HEK293 (cell line): ENCODE results near the gene GMIP.

Source experiments
- CTCF ChIA-PET: fragments of 350-600 bp; formaldehyde crosslinking; extraction: SDS; loops from one replicate; lab custom pipeline; 2021; ENCODE audit warnings: antibody characterized with exemption; lab: Yijun Ruan, JAX
- POLR2A ChIA-PET: fragments of 300-600 bp; formaldehyde crosslinking; extraction: SDS; loops from one replicate; lab custom pipeline; 2020; ENCODE audit warnings: antibody characterized with exemption, inconsistent platforms; lab: Yijun Ruan, JAX
- H3K27ac ChIP-seq: fragments of 200-500 bp; sonication (Bioruptor generic); 2 replicates; pipeline ENCODE4 v1.5.1; 2014; ENCODE audit warnings: low read depth, low read length, control low read depth, inconsistent platforms; ENCODE audit errors: extremely low read depth
- H3K36me3 ChIP-seq, 2 experiments: fragments of 200-500 bp in 1 of 2; sonication (Bioruptor generic) in 1 of 2; 1 replicate in 1 of 2; 2 replicates in 1 of 2; pipeline ENCODE4 v1.5.1; 2014 to 2017; ENCODE audit warnings: inconsistent platforms in 2 of 2, low read length in 2 of 2; ENCODE audit not compliant: control insufficient read depth in 2 of 2, insufficient read depth in 1 of 2
- H3K4me1 ChIP-seq: fragments of 200-500 bp; sonication (Bioruptor generic); 2 replicates; pipeline ENCODE4 v1.5.1; 2014; ENCODE audit warnings: mild to moderate bottlenecking, low read length, inconsistent platforms; ENCODE audit not compliant: control insufficient read depth, insufficient read depth
- H3K4me3 ChIP-seq: 2 replicates; pipeline ENCODE4 v1.5.1; 2011; ENCODE audit warnings: low read depth, mild to moderate bottlenecking, control low read depth, low read length, moderate library complexity
- H3K9me3 ChIP-seq: fragments of 200-500 bp; sonication (Bioruptor generic); 2 replicates; pipeline ENCODE4 v1.5.1; 2014; ENCODE audit warnings: low read depth, low read length, inconsistent platforms; ENCODE audit not compliant: control insufficient read depth, insufficient read depth
- GLIS1 ChIP-seq: fragments of 450-650 bp; formaldehyde crosslinking; IDR thresholded peaks from 2 replicates; pipeline ENCODE4 v1.5.1; 2016; ENCODE audit warnings: missing biosample characterization, missing genetic modification characterization
- HOXA7 ChIP-seq: sonication (generic); formaldehyde crosslinking; IDR thresholded peaks from 2 replicates; pipeline ENCODE4 v1.8.1; 2022; ENCODE audit warnings: missing genetic modification reagents, borderline replicate concordance
- KLF9 ChIP-seq: fragments of 450-650 bp; formaldehyde crosslinking; IDR thresholded peaks from 2 replicates; pipeline ENCODE4 v1.5.1; 2016; ENCODE audit warnings: missing biosample characterization, missing genetic modification characterization, low read depth
- SP3 ChIP-seq: fragments of 450-650 bp; formaldehyde crosslinking; IDR thresholded peaks from 2 replicates; pipeline ENCODE4 v1.5.1; 2016; ENCODE audit warnings: missing biosample characterization, missing genetic modification characterization
- ZBTB20 ChIP-seq: fragments of 450-650 bp; formaldehyde crosslinking; IDR thresholded peaks from 2 replicates; pipeline ENCODE4 v1.5.1; 2016; ENCODE audit warnings: missing biosample characterization, missing genetic modification characterization
- ZFP69B ChIP-seq: fragments of 450-650 bp; formaldehyde crosslinking; IDR thresholded peaks from 2 replicates; pipeline ENCODE4 v1.5.1; 2016; ENCODE audit warnings: missing biosample characterization, missing genetic modification characterization
- ZNF112 ChIP-seq: fragments of 450-650 bp; formaldehyde crosslinking; IDR thresholded peaks from 2 replicates; pipeline ENCODE4 v1.5.0; 2017; ENCODE audit warnings: missing biosample characterization, missing genetic modification characterization
- ZNF157 ChIP-seq: fragments of 450-650 bp; formaldehyde crosslinking; IDR thresholded peaks from 2 replicates; pipeline ENCODE4 v1.5.1; 2016; ENCODE audit warnings: missing biosample characterization, missing genetic modification characterization
- ZNF214 ChIP-seq: fragments of 450-650 bp; formaldehyde crosslinking; IDR thresholded peaks from 2 replicates; pipeline ENCODE4 v1.5.1; 2017; ENCODE audit warnings: missing biosample characterization, mild to moderate bottlenecking, missing genetic modification characterization, borderline replicate concordance
- ZNF221 ChIP-seq: fragments of 450-650 bp; formaldehyde crosslinking; IDR thresholded peaks from 2 replicates; pipeline ENCODE4 v1.5.1; 2017; ENCODE audit warnings: missing biosample characterization, missing genetic modification characterization, borderline replicate concordance
- ZNF23 ChIP-seq: fragments of 450-650 bp; formaldehyde crosslinking; IDR thresholded peaks from 2 replicates; pipeline ENCODE4 v1.5.1; 2016; ENCODE audit warnings: missing biosample characterization, missing genetic modification characterization, borderline replicate concordance
- ZNF239 ChIP-seq: fragments of 450-650 bp; formaldehyde crosslinking; IDR thresholded peaks from 2 replicates; pipeline ENCODE4 v1.5.1; 2016; ENCODE audit warnings: missing biosample characterization, missing genetic modification characterization
- ZNF391 ChIP-seq: fragments of 450-650 bp; formaldehyde crosslinking; IDR thresholded peaks from 2 replicates; pipeline ENCODE4 v1.5.1; 2016; ENCODE audit warnings: low read depth, missing biosample characterization, missing genetic modification characterization, borderline replicate concordance
- ZNF423 ChIP-seq: fragments of 450-650 bp; formaldehyde crosslinking; IDR thresholded peaks from 2 replicates; pipeline ENCODE4 v1.5.1; 2016; ENCODE audit warnings: missing biosample characterization, missing genetic modification characterization
- ZSCAN30 ChIP-seq: fragments of 450-650 bp; IDR thresholded peaks from 2 replicates; pipeline ENCODE4 v1.5.1; 2018; ENCODE audit warnings: missing biosample characterization, mild to moderate bottlenecking, missing genetic modification characterization, moderate library complexity
- TF ChIP-seq, protein P1 (sequence below): sonication (generic); formaldehyde crosslinking; IDR thresholded peaks from 2 replicates; pipeline ENCODE4 v1.8.1; 2022; ENCODE audit warnings: mild to moderate bottlenecking, moderate library complexity, missing genetic modification reagents
- TF ChIP-seq, protein P2 (sequence below): fragments of 450-650 bp; formaldehyde crosslinking; IDR thresholded peaks from 2 replicates; pipeline ENCODE4 v1.5.1; 2016; ENCODE audit warnings: missing biosample characterization, missing genetic modification characterization
- TF ChIP-seq, protein P3 (sequence below): fragments of 450-650 bp; formaldehyde crosslinking; IDR thresholded peaks from 2 replicates; pipeline ENCODE4 v1.5.1; 2017; ENCODE audit warnings: missing biosample characterization, missing genetic modification characterization
- TF ChIP-seq, protein P4 (sequence below): fragments of 450-650 bp; formaldehyde crosslinking; IDR thresholded peaks from 2 replicates; pipeline ENCODE4 v1.5.1; 2016; ENCODE audit warnings: missing biosample characterization, missing genetic modification characterization, borderline replicate concordance
- TF ChIP-seq, protein P5 (sequence below): fragments of 450-650 bp; formaldehyde crosslinking; IDR thresholded peaks from 2 replicates; pipeline ENCODE4 v1.5.1; 2016; ENCODE audit warnings: missing biosample characterization, missing genetic modification characterization

GMIP gene

DNA sequence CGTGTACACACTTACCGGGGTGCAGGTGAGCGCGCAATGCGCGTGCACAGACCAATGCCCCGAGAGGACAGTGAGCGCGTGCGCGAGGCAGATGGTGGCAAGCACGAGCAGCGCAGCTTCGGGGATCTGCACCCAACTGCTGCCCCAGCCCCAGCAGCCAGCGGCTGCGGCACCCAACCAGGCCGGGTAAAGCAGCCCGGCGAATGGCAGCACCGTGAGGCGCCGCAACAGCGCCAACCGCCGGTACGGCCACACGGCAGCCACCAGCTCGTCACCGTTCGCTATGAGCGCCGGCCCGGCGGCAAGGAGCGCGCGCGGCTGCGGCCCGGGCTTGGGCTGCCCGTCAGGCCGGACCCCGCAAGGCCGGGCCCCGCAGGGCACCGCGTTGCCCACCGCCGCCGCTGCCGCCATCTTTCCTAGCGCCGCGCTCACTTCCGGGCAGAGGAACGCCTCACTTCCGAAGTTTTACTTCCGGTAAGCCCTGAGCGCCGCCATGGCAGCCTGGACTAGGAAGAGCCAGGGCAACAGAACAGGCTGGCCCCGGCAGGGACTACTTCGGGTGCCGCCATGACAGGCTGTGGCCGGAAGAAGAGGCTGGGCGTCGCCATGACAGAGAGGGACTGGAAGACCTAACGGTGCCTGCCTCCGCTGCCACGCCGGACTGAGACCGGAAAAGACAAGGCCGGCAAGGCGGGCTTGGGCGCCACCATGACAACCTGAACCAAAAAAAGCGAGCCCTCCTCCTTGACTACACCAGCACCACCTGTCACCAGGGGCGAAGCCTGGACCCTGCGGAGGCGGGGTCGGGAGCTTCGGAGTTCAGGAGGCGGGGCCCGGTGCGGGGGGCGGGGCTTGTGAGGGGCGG lies 20.0 kb upstream of the GMIP start, which contains the start of gene ATP13A1 (continued):
- TF ChIP-seq ZNF23 (tag by site-specific recombination) (no peak), SP3 (peak; percentile 83), ZNF423 (tag by site-specific recombination) (no peak), ZFP69B (no peak), HOXA7 (CRISPR knock-in tag) (no peak), ZNF221 (tag by site-specific recombination) (no peak)
- TF ChIP-seq, protein P1, sequence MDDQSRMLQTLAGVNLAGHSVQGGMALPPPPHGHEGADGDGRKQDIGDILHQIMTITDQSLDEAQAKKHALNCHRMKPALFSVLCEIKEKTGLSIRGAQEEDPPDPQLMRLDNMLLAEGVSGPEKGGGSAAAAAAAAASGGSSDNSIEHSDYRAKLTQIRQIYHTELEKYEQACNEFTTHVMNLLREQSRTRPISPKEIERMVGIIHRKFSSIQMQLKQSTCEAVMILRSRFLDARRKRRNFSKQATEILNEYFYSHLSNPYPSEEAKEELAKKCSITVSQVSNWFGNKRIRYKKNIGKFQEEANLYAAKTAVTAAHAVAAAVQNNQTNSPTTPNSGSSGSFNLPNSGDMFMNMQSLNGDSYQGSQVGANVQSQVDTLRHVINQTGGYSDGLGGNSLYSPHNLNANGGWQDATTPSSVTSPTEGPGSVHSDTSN = peak; percentile 82
- TF ChIP-seq, protein P2, sequence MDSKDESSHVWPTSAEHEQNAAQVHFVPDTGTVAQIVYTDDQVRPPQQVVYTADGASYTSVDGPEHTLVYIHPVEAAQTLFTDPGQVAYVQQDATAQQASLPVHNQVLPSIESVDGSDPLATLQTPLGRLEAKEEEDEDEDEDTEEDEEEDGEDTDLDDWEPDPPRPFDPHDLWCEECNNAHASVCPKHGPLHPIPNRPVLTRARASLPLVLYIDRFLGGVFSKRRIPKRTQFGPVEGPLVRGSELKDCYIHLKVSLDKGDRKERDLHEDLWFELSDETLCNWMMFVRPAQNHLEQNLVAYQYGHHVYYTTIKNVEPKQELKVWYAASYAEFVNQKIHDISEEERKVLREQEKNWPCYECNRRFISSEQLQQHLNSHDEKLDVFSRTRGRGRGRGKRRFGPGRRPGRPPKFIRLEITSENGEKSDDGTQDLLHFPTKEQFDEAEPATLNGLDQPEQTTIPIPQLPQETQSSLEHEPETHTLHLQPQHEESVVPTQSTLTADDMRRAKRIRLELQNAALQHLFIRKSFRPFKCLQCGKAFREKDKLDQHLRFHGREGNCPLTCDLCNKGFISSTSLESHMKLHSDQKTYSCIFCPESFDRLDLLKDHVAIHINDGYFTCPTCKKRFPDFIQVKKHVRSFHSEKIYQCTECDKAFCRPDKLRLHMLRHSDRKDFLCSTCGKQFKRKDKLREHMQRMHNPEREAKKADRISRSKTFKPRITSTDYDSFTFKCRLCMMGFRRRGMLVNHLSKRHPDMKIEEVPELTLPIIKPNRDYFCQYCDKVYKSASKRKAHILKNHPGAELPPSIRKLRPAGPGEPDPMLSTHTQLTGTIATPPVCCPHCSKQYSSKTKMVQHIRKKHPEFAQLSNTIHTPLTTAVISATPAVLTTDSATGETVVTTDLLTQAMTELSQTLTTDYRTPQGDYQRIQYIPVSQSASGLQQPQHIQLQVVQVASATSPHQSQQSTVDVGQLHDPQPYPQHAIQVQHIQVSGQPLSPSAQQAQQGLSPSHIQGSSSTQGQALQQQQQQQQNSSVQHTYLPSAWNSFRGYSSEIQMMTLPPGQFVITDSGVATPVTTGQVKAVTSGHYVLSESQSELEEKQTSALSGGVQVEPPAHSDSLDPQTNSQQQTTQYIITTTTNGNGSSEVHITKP (tag by site-specific recombination) = no peak

DNA sequence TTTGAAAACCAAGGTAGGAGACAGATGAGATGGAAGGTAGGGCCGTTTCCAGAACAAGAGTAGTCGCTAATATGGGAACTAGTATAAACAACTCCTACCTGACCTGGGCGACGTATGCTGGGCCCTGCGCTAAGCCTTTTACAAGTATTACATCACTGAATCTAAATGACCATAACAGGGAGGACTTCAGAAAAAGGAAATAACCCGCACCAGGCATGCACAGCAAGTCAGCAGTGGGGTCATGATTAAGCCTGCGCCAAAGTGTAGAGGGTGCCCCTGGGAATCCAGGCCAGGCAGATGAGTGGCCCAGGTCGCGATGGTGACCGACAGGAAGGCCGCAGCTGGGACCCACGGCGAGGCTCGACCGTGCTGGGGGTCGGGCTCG lies 19.4 kb upstream of the GMIP start:
- H3K27ac ChIP-seq = peak overlapping the region; percentile 67; the same call in 1 of the 2 replicates
- ChIA-PET CTCF (interaction anchor here (0.6 to 1.5 kb wide), 4 partner anchors 9 to 131 kb away, joined by 3 to 4 read pairs (median 3); no protein-coding TSS in a partner anchor), POLR2A (interaction anchor here (0.6 to 2.4 kb wide), 3 partner anchors 10 to 70 kb away, joined by 3 to 10 read pairs (median 6); no protein-coding TSS in a partner anchor)
- H3K36me3 ChIP-seq = peaks cover 14 to 36% of the 10 kb centered on the region in 2 experiments; a peak in 2 of 3 replicates
- H3K4me3 ChIP-seq = peak overlapping the region; percentile 99
- H3K9me3 ChIP-seq = no peaks in the 10 kb centered on the region
- peaks cover 3% of the 10 kb centered on the region; the same call in 1 of the 2 replicates for H3K4me1 ChIP-seq
- no peak for TF ChIP-seq ZSCAN30 (tag by site-specific recombination)
- no peak for TF ChIP-seq ZNF157 (tag by site-specific recombination)
- peak; percentile 38; the same call in 1 of the 2 replicates for TF ChIP-seq ZBTB20 (tag by site-specific recombination)
- TF ChIP-seq, protein P3, sequence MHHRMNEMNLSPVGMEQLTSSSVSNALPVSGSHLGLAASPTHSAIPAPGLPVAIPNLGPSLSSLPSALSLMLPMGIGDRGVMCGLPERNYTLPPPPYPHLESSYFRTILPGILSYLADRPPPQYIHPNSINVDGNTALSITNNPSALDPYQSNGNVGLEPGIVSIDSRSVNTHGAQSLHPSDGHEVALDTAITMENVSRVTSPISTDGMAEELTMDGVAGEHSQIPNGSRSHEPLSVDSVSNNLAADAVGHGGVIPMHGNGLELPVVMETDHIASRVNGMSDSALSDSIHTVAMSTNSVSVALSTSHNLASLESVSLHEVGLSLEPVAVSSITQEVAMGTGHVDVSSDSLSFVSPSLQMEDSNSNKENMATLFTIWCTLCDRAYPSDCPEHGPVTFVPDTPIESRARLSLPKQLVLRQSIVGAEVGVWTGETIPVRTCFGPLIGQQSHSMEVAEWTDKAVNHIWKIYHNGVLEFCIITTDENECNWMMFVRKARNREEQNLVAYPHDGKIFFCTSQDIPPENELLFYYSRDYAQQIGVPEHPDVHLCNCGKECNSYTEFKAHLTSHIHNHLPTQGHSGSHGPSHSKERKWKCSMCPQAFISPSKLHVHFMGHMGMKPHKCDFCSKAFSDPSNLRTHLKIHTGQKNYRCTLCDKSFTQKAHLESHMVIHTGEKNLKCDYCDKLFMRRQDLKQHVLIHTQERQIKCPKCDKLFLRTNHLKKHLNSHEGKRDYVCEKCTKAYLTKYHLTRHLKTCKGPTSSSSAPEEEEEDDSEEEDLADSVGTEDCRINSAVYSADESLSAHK (tag by site-specific recombination) = no peak
- TF ChIP-seq ZNF239 (tag by site-specific recombination) = no peak
- TF ChIP-seq KLF9 (tag by site-specific recombination) = no peak
- TF ChIP-seq, protein P4, sequence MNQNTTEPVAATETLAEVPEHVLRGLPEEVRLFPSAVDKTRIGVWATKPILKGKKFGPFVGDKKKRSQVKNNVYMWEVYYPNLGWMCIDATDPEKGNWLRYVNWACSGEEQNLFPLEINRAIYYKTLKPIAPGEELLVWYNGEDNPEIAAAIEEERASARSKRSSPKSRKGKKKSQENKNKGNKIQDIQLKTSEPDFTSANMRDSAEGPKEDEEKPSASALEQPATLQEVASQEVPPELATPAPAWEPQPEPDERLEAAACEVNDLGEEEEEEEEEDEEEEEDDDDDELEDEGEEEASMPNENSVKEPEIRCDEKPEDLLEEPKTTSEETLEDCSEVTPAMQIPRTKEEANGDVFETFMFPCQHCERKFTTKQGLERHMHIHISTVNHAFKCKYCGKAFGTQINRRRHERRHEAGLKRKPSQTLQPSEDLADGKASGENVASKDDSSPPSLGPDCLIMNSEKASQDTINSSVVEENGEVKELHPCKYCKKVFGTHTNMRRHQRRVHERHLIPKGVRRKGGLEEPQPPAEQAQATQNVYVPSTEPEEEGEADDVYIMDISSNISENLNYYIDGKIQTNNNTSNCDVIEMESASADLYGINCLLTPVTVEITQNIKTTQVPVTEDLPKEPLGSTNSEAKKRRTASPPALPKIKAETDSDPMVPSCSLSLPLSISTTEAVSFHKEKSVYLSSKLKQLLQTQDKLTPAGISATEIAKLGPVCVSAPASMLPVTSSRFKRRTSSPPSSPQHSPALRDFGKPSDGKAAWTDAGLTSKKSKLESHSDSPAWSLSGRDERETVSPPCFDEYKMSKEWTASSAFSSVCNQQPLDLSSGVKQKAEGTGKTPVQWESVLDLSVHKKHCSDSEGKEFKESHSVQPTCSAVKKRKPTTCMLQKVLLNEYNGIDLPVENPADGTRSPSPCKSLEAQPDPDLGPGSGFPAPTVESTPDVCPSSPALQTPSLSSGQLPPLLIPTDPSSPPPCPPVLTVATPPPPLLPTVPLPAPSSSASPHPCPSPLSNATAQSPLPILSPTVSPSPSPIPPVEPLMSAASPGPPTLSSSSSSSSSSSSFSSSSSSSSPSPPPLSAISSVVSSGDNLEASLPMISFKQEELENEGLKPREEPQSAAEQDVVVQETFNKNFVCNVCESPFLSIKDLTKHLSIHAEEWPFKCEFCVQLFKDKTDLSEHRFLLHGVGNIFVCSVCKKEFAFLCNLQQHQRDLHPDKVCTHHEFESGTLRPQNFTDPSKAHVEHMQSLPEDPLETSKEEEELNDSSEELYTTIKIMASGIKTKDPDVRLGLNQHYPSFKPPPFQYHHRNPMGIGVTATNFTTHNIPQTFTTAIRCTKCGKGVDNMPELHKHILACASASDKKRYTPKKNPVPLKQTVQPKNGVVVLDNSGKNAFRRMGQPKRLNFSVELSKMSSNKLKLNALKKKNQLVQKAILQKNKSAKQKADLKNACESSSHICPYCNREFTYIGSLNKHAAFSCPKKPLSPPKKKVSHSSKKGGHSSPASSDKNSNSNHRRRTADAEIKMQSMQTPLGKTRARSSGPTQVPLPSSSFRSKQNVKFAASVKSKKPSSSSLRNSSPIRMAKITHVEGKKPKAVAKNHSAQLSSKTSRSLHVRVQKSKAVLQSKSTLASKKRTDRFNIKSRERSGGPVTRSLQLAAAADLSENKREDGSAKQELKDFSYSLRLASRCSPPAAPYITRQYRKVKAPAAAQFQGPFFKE (tag by site-specific recombination) = 0 out of 2 replicates have a peak, but pooled peaks have one; percentile 67
- TF ChIP-seq, protein P5, sequence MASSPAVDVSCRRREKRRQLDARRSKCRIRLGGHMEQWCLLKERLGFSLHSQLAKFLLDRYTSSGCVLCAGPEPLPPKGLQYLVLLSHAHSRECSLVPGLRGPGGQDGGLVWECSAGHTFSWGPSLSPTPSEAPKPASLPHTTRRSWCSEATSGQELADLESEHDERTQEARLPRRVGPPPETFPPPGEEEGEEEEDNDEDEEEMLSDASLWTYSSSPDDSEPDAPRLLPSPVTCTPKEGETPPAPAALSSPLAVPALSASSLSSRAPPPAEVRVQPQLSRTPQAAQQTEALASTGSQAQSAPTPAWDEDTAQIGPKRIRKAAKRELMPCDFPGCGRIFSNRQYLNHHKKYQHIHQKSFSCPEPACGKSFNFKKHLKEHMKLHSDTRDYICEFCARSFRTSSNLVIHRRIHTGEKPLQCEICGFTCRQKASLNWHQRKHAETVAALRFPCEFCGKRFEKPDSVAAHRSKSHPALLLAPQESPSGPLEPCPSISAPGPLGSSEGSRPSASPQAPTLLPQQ = 0 out of 2 replicates have a peak, but pooled peaks have one; percentile 17
- no peak for TF ChIP-seq ZNF112 (tag by site-specific recombination)
- TF ChIP-seq ZNF214 (tag by site-specific recombination) = no peak
- TF ChIP-seq ZNF391 (tag by site-specific recombination) = no peak
- peak; percentile 87 for TF ChIP-seq GLIS1
